HG03439 (cell line): ENCODE results near the gene PFDN4.

Experiments used
- ATAC-seq: cut with Tn5 transposase; IDR thresholded peaks from one replicate; pipeline ENCODE4 v1.9.1; 2021; ENCODE audit warnings: mild to moderate bottlenecking, moderate library complexity; ENCODE audit not compliant: unreplicated experiment

Gene PFDN4

GRCh38 chr20:54173653-54174456, 34.0 kb upstream of the PFDN4 start, which contains the start of gene CYP24A1:
TSS of gene CYP24A1 (minus strand) at chr20:54173986. CDS start at chr20:54173579, 407 bp downstream.
- no peak for ATAC-seq

DNA sequence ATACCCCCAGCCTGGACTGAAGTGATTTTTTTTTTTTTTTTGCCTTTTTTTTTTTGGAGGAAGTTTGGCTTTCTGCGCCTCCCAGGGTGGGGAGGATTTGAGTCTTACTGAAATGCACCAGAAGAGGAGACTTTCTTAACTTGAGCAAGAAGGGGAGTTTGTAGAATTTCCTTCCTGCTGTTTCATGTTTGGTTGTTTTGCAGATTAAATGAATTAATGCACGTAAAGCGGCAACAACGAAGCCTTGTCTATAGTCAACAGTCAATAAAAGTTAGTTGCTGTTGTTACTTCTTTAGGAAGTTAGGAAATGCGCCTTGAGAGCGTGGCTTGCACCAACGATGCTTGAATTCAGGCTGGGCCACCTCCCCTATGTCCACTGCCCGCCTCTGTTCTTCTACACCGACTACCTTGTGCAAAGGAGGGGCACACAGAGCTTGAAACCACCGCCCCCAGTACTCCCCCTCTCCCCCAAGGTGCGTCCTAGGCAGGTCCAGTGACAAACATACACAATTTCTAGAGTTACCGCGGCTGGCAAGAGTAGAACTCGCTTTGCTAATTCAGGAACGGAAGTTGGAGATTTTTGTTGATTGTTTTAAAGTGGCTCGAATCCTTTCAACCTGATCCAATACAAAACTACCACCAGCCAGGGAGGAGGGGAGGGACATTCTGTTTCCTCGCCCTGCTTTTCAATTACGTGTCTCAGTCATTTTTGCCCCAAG, 33.3 kb upstream of the PFDN4 start:
- no peak for ATAC-seq

DNA sequence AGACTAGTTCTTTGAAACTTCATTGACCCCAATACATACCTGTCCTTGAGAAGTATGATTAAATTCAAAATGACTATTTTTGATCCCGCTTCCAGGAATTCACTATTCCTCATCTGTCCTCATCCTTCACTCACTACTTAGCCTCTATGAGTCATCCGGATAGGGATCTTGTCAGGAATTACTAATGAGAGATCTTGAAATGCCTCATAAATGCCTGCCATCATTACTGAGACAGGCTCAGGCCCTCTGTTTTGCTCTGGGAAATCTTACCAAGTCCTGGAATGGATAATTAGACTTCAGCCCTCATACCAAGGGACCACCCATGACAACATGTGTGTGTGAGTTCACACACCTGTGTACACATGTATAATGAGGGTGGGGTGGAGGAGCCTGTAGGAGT, 31.3 kb upstream of the PFDN4 start:
- ATAC-seq, result no peak

- no peak for ATAC-seq
Observed at GRCh38 chr20:54177378-54177777, 30.5 kb upstream of the PFDN4 start.

DNA sequence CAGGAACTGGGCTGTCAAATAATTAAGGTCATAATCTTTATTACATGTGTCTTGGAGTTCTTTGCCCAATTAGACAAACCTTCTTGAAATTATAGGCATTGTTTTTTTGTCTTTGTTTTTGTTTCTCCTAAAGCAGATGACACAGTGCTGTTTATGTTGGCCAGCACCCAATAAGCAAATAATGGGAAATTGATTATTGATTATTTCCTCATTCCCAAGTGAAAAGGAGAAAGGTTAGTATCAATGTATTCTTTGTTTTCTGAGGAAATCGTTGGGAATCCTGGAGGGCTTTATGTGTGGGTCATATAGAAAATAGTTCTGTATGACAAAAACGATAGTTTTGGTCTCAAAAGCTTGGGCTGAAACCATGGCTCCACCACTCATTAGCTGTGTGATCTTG, 29.6 kb upstream of the PFDN4 start:
- ATAC-seq, result no peak

DNA sequence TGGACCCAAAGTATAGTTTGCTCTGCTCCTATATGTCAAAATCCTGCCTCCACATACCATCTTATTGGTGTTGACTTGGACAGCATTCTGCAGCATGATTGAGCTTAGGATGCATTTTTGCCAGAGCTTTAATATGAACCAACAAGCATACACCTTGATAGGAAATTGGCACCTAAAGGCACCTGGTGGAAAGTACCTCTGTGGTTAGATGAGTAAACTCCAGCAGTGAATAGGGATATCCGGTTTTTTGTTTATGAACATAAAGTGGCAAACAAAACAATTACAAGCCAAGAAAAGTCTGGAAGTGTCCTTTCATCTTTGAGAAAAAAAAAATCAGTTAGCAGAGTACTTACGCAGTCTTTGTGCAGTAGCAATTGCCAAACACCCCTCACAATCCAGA, 27.9 kb upstream of the PFDN4 start:
- no peak for ATAC-seq

GRCh38 chr20:54180931-54181330, 27.0 kb upstream of the PFDN4 start:
- no peak for ATAC-seq

GRCh38 chr20:54184071-54184470, 23.8 kb upstream of the PFDN4 start:
- ATAC-seq, result no peak

DNA sequence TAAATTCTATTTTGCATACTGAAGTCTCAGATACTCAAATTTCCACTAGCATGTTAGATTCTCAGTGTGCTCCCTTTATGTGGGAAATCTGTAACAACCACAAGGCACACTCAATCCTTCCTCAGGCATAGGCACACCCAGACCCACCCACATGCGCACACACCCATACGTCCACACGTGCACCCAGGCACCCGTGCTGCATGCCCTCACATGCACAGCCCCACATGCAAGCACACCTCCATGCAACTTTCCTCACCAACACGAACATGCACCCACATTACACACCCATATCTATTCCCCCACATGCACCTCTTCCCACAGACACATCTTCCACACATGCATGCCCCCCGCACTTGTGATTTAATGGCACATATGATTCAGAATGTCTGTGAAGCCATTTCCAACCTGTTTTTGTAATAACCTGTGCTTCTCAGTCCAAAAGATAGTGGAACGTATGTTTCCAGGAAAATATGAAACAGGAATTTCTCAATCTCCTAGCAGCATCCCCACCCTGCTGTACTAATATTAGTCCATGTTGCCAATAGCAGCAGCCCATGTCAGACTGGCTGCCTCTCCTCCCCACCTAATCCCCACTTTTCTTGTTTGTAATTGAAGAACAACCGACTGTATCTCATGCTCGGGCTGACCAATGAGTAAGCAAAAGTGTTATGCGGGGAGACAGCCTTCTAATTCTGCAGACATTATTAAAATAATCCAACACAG, 22.8 kb upstream of the PFDN4 start:
- no peak for ATAC-seq

DNA sequence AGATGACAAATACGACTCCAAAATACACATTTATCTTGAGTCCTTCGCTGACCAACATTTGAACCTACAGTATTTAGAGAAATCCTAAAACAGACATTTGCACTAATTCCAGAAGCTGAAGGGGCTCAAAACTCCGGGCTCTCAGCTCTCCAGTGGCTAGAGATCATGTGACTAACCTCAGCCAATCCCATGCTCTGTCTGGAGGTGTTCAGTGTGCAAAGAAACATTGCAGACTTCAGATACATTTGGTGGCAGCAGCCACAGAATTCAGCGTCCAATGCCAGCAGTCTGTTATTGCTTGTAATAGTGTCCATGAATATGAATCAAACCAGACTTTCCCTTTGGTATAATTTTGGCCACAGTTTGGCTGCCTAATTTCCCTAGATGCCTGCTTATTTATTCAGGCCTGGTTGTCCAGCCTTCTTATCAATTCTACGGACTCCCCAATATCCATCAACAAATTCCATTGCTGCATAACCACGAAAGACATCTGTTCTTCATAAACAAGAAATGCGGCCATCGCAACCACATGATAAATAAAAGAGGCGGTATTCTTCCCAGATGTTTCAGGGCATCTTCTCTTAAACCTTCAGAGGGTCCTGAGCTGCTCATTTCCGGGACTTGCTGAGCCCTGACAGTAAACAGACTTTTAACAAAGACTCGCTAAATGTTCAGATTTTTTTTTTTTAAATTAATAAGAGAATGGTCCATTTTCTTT, 19.6 kb upstream of the PFDN4 start:
- ATAC-seq, result no peak

GRCh38 chr20:54189630-54190029, 18.3 kb upstream of the PFDN4 start:
- no peak for ATAC-seq

DNA sequence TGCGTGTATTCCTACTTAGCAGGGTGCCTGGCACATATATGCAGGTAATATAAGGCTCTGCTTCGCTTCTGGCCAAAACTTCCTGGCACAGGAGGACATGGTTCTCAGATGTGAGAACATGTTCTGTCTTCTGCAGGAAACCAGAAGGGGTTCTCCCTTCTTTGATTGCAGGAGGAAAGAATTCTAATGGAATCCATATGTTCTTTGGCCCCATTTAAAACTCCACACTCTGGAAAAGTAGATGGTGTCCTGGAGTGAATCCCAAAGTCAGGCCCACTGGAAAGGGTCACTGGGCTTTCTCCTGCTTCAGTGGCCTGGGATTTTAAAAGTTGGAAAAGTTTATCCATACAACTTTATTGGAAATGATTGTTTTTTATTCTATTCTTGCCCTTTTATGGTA, 17.7 kb upstream of the PFDN4 start:
- ATAC-seq, result no peak

DNA sequence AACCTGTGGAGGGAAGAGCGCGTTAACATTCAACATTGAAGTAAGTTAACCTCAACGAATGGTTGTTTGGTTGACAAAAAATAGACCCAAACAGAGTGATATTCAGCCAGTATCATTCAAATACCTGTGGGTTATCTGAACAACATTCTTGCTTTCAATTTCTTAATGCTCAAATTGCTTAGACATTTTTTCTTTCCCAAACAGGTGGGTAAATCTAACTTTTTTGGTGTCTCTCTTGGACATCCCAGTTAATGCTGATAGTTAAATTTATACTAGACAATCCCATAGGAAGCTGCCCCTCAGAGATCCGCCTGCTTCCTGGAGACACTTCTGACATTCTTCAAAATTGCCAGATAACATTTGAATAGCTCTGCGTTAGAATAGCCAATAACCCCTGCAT, 14.1 kb upstream of the PFDN4 start:
- no peak for ATAC-seq

- peak; percentile 44 for ATAC-seq
Observed at GRCh38 chr20:54194724-54195438, 13.0 kb upstream of the PFDN4 start.

DNA sequence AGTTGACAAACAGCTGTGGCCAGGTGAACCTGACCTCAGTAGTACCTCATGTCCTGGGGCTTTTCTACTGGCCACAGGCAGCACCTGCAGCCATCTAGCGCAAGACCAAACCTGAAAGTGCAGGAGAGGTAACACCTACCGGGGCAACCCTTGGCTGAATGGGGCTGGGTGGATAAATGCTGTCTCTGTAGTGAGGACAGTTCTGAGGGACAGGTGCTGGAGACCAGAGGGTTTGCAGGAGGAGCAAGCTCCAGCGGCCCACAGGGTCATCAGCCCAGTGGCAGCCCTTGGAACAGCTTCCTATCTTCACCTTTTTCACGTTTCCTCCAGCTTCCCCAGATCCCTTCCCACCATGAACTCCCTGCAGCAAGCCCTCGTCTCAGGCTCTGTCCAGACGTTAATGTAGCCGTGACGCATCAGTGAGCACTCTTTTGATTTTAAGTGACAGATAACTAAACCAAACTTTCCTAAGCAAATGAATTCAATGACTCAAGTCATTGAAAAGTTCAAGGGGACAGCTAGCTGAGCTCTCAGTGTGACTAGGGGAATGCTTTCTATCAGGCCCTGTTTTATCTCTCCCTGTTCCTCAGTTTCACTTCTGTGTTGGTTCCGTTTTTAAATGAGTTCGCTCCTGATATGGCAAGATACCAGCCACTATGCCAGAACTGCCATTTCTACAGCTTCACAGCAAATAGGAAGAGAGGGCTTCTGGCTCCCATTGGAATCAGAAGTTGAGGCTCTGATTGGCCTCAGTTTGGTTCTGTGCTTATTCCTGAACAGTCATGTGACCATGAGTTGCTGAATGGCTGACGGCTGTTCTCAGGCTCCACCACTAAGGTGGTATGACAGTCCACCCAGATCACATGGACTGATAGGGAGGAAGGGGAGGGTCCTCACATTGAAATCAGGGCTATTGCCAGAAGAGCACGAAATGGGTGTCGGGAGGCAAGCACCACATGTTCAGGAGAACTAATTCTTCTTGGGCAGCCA, 12.1 kb upstream of the PFDN4 start:
- ATAC-seq, result peak; percentile 46

GRCh38 chr20:54197621-54198604, 10.0 kb upstream of the PFDN4 start:
- no peak for ATAC-seq

DNA sequence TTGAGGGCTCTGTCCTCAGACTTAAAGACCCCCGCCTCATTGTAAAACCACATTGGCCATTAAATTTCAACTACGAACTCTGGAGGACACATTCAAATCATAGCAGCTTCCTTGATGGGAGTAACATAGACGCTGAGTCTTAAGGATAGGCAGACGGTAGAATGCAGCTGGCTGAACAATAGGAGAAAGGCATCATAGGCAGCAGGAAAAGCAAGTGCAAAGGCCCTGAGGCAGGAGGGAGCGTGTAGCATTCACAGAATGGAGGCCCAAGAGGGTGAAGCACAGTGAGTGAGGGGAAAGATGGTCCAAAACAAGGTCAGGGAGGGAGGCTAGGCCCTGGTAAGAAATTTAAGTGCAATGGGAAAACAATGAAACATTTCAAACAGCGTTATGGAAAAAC, 8.6 kb upstream of the PFDN4 start:
- ATAC-seq, result peak; percentile 11

GRCh38 chr20:54199721-54200176, 8.1 kb upstream of the PFDN4 start:
- ATAC-seq, result peak; percentile 45
